Epidermal melanocyte (primary cell): ENCODE data around the gene FRMD4A.

Source experiments
- DNase-seq: peaks from one replicate; pipeline ENCODE4 v3.0.0; 2011; ENCODE audit warnings: low spot score; ENCODE audit not compliant: insufficient read length

Gene FRMD4A

DNA sequence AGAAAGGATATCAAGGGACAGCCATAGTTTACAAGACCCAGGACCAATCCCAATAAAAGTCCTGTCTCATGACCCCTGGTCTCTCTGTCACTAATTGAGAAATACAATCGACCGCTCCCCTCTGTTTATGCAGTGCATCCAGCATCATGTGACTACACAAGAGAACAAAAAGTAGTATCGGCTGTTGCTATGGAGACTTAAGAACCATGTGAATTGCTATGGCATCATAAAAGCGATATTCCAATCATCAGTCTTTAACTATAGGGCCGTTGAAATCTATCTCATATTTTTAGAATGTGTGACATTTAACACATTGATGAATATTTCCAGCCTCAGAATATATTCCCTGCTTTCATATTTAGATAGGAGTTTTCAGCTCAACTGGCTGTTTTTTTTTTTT lies 139.3 kb downstream of the FRMD4A start:
- no peak for DNase-seq

DNA sequence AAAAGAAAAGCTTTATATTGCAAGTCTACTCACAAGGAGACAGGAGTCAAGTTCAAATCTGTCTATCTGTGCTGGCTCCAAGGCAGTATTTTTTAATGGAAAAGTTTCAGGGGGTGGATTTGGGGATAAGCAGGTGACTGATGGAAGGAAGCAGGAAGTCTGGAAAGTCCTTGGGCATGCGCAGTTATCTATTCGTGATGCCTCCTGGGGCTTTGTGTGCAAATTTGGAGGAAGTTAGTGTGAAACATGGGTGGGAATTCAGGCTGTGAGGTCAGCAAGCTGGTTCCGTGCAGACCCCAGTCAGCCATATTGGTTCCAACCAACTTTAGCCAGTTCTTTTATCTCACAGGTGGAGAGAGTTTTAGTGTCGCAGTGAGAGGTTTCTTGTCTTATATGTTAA lies 140.0 kb downstream of the FRMD4A start:
- no peak for DNase-seq

DNA sequence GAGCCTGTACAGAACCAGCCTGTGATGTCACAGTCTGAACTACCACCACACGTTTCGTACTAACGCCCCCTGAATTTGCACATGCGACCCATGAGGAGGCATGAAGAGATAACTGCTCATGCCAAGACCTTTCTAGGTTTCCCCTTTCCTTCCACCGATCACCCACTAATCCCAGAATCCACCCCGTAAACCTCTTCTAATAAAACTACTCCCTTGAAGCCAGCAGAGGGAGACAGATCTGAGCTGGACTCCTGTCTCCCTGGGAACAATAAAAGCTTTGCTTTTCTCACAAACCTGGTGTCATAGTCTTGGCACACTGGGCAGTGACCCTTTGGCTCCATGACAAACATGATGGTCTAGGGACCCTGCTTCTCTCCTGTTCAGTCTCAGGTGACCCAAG lies 144.5 kb downstream of the FRMD4A start:
- DNase-seq, result no peak

GRCh38 chr10:14185316-14186045 lies 145.2 kb downstream of the FRMD4A start:
- DNase-seq, result no peak

DNA sequence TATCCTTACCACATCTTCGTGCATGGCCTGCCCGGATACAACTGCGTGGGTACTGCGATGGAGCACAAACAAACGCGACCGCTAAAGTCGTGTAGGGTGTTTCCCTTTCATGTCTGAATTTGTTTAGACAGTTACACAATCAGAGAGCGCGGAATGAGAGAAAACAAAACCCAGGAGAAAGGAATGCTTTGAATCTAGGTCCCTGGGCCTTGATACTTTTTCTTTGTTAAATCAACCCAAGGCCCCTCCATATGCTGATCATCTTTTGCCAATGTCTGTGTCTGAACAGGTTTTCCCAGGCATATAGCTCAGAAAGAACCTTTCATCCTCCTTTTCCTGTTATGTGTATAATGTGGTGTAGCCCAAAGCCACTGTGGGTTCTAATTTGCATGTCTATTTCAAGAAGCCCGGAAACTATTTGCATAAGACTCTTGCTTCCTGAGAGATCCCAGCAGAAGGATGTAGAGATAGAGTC lies 145.8 kb downstream of the FRMD4A start:
- DNase-seq, result no peak

- no peak for DNase-seq
Measured at GRCh38 chr10:14182781-14183180, 147.9 kb downstream of the FRMD4A start.

GRCh38 chr10:14181567-14181936 lies 149.2 kb downstream of the FRMD4A start:
- no peak for DNase-seq

DNA sequence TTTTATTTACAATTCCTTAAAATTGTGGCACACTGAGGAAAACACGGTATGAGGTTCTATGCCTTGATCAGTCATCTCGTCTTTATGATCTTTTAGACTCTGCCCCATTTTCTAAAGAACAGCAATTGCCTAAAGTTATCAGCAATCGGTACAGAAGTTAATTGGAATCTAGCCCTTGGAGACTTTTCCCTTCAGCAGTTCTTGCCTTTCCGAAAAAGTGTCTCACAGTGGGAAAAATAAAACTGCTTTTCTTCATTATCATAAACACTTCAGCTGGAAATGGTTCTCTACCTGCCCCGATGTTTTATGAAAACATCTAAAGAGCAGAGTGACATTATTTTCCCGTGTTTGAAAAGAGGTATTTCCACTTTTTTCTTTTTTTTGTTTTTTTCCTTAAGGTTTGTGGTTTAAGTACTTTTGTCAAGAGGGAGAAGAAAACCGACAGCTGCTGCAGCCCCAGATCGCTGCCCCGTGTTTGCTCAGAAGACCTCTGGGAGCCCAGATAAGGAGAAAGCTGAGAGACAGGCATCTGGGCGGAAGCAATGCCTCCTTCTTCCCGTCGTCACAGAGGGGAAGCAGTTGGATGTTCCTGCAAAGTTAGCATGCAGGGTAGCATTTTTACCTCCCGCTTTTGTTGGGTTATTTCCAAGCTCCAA lies 149.7 kb downstream of the FRMD4A start:
- no peak for DNase-seq

DNA sequence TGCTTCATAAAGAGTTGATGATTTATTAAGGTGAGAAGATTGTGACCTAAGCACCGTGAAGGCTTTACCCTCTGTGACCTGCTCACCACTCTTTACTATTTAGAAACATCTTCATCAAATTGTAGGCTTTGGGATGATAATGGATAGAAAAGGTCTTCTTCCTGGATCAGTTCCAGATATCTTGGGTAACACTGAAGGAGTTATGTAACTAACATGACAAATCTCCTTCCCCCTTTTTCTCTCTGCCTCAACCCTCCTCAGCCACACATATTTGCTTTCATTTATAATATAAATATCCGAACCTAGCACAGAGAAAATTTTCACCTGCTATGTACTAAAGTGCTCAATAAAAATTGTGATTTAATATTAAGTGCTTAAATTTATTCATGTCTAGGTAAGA lies 151.5 kb downstream of the FRMD4A start:
- DNase-seq, result no peak

GRCh38 chr10:14173706-14174594 lies 156.8 kb downstream of the FRMD4A start:
- no peak for DNase-seq

DNA sequence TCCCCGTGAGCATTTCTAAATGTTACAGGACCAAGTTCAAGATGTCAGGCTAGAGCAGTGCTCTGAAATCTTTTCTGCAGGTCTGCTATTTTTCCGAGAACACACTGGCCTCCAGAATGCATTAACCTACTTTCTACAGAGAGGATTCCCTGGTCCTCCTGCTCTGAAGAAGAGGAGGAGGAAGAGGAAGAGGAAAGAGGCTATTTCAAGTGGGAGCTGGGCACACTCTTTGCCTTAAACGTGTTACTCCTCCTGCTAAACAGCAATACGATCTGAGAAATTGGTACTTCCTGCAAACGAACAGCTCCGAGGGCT lies 157.4 kb downstream of the FRMD4A start:
- no peak for DNase-seq

DNA sequence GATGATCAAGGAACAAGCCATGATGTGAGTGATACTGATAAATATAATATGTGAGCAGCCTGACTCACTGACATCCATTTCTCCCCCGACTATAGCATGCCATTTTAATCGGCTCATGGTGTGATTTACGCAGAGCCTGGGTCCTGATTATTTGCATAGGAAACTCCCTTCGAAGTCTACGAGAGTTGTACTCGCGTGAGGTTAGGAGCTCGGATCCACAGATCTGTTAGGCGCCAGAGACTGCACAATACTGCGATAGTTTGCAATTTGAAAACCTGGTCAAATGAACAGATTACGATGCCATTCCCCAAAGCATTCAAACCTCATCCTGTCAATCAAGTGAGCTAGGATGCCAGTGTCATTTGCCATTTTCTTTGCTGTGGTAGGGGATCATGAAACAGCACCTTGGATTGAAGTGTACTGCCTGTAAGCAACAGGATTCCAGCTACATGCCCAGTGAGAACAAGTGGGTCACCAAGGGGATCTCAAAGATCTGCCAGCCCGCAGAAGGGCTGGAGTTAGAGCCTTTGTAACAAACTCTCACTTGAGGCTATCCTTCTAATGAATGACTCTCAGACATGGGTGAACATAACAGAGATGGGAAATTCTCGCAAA lies 158.3 kb downstream of the FRMD4A start:
- DNase-seq, result no peak

GRCh38 chr10:14171336-14171735 lies 159.4 kb downstream of the FRMD4A start:
- no peak for DNase-seq

GRCh38 chr10:14163377-14164086 lies 167.2 kb downstream of the FRMD4A start:
- no peak for DNase-seq

DNA sequence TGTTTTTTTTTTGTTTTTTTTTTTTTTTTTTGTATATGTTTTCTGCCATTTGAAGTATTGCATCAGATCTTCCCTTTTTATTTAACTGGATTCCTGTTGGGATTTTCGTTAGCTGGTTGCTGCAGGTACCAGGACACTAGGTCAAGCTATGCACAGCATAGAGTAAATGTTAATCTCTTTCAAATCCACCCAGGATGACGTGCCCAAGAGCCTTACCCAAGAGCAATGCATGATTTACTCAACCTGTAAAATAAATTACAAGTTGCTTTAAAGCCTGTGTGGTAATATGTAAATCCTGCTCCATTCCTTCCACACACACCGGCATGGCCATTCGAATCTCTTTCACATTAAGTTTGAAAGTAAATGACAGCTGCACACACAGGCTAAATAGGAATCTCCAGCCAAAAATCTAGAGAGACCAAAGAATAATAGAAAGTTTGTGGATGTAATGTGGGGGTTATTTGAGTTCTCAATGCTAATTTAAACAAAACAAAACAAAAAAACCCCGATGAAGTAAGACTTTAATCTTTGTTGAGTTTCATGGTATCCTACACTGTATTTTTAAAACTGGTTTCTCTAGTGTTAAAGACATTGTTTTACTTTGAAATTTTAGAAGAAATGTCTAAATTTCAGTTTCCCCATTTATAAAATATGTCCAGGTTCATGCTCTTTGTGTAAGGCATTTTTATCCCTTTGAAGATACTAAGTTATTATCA lies 167.9 kb downstream of the FRMD4A start:
- no peak for DNase-seq

DNA sequence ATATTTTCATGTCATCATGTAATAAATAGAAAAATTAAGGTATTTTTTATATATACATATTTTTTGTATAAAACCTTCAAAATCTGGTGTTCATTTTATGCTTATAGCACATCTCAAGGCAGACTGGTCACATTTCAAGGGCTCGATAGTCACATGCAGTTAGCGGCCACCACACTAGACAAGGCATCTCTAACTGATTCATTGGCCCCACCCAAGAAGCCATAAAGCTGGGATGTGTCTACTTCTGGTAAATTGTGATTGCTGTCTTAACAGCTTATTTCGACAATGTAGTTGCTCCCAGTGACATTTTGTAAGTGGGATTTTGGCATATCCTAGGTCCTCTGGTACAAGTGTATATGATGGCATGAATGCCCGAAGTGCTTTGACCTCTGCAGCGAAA lies 168.7 kb downstream of the FRMD4A start:
- no peak for DNase-seq

DNA sequence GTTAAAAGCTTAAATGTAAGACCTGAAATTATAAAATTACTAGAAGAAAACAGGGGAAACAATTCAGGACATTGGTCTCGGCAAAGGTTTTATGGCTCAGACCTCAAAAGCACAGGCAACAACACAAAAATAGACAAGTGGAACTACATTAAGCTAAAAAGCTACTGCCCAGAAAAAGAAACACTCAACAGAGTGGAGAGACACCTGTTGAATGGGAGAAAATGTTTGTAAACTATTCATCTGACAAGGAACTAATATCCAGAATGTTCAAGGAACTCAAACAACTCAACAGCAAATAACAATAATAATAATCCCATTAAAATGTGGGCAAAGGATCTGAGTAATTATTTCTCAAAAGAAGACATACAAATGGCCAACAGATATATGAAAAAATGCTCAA lies 170.4 kb downstream of the FRMD4A start:
- DNase-seq, result no peak

- no peak for DNase-seq
Measured at GRCh38 chr10:14158575-14158974, 172.1 kb downstream of the FRMD4A start.

- no peak for DNase-seq
Measured at GRCh38 chr10:14156104-14156503, 174.6 kb downstream of the FRMD4A start.

GRCh38 chr10:14153570-14154055 lies 177.1 kb downstream of the FRMD4A start:
- no peak for DNase-seq
